Epidermal melanocyte (primary cell): ENCODE data around the gene SMG9.
"Not testable (repeated sequence)": the region's sequence is repeated elsewhere in the genome, so short reads cannot be mapped to it uniquely, and the experiment has no call there.

Source experiments
- DNase-seq: peaks from one replicate; pipeline ENCODE4 v3.0.0; 2011; ENCODE audit warnings: low spot score; ENCODE audit not compliant: insufficient read length

The SMG9 gene

GRCh38 chr19:43780706-43781525, 26.2 kb upstream of the SMG9 start, which contains the start of gene KCNN4:
Gene KCNN4, minus strand, starts transcription at chr19:43780973. Its CDS starts 112 bp downstream, at chr19:43780861.
- no peak for DNase-seq

DNA sequence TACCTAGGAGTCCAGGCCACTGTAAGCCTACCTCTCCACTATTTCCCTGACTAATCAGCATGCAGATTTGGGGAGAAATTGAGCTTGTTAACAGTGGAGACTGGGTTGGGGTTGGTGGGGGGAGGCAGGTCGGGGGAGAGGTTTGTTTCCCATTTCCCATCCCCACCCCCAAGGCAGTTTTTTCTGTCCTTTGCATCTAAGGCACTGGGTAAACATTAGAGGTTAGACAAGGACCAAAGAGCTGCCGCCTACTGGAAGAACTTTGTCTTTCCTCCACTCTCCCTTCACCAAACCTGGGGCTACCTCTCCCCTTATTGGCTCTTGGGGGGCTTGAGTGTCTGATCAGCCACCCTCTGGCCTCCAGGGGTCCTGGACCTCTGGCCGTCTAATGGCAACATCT, 25.1 kb upstream of the SMG9 start:
- no peak for DNase-seq

- no peak for DNase-seq
Observed at GRCh38 chr19:43779147-43779819, 24.5 kb upstream of the SMG9 start.

DNA sequence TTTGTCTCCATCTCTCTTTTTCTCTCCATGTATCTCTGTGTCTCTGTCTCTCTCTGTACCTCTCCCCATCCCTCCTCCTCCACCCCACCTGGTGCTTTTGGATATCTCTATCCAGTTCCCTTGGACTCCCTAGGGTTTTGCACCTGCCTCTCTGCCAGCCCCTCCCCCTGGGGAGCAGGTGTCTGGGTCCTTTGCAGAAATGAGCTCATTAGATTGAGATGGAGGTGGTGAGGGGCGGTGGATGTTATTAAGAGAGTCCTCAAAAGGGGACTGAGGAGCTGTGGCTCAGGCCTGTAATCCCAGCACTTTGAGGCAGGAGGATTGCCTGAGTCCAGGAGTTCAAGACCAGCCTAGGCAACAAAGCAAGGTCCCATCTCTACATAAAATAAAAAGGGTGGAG, 23.9 kb upstream of the SMG9 start:
- DNase-seq: no peak

GRCh38 chr19:43777163-43777695, 22.5 kb upstream of the SMG9 start:
- DNase-seq: no peak

- DNase-seq: no peak
Observed at GRCh38 chr19:43776286-43776685, 21.5 kb upstream of the SMG9 start.

- no peak for DNase-seq
Observed at GRCh38 chr19:43775299-43775890, 20.6 kb upstream of the SMG9 start.

DNA sequence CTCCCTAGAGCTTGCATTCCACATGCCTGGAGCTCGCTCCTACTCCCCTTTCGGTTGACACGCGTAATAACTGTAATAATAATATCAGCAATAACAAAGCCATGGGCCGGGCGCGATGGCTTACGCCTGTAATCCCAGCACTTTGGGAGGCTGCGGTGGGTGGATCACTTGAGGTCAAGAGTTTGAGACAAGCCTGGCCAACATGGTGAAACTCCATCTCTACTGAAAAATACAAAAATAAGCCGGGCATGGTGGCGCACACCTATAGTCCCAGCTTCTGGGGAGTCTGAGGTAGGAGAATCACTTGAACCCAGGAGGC, 20.1 kb upstream of the SMG9 start:
- DNase-seq: not testable (repeated sequence)

GRCh38 chr19:43774103-43774939, 19.6 kb upstream of the SMG9 start:
- no peak for DNase-seq

DNA sequence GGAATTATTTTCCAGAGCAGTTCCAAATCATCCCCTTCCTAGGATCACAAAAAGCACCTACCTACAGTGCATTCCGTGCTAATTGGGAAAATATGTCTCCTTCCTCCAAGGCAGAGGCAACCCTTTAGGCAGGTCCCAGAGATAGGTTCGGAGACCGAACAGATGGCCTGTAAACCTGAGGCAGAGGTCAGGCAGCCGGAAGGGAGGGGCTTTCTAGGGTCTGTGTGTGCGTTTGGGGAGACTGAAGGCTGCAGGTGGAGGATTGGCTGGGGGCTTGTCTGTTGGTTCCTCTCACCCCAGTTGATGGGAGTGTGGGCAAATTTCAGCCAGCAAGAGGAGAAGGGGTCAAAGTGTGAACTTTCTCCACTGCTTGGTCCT, 19.0 kb upstream of the SMG9 start:
- no peak for DNase-seq

DNA sequence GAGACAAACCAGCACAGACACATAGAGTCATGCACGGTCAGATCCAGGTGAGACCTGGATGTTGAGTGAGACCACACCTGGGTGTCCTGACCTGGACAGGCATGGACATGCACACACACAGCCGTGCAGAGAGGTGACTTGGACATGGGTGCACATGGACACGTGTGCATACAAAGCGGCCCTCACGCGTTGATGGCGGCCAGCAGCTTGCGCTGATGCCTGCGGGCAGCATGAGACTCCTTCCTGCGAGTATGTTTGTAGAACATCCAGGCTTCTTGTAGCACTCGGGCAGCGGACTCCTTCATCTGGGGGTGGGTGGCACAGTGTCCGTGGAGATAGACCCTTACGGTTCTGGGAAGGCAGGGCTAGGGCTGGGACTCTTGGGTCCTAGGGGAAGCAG, 14.5 kb upstream of the SMG9 start:
- no peak for DNase-seq

- DNase-seq: no peak
Observed at GRCh38 chr19:43768273-43769050, 13.7 kb upstream of the SMG9 start.

GRCh38 chr19:43767818-43768217, 13.1 kb upstream of the SMG9 start:
- DNase-seq: no peak

DNA sequence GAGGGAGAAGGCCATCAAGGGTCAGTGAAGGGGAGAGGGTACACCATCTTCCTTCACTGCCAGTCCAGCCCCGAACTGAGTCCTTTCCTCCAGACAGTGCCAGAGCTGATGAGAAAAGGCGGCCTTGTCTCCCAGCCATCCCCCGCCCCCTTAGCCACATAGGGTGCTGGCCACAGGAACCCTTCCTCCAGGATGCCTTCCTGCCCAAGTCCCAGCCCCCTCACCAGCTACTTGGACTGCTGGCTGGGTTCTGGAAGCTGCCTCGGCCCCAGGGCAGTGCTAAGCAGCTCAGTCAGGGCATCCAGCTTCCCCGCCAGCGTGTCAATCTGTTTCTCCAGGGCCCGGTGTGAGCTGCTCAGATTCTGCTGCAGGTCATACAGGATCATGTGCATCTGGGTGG, 12.6 kb upstream of the SMG9 start:
- DNase-seq: no peak

DNA sequence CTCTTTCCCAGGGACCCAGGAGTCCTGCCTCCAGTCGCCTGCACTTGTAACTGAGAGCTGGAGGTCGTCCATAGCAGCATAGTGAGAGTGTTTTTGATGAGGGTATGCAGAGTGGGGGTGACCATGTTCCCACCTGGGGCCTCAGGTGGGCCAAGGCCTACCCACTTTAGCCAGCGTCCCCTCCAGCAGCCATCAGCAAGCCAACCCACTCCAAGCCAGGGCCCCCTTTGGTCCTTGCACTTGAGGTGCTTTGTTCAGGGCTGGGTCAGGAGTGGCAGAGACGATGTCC, 11.9 kb upstream of the SMG9 start:
- DNase-seq: no peak

DNA sequence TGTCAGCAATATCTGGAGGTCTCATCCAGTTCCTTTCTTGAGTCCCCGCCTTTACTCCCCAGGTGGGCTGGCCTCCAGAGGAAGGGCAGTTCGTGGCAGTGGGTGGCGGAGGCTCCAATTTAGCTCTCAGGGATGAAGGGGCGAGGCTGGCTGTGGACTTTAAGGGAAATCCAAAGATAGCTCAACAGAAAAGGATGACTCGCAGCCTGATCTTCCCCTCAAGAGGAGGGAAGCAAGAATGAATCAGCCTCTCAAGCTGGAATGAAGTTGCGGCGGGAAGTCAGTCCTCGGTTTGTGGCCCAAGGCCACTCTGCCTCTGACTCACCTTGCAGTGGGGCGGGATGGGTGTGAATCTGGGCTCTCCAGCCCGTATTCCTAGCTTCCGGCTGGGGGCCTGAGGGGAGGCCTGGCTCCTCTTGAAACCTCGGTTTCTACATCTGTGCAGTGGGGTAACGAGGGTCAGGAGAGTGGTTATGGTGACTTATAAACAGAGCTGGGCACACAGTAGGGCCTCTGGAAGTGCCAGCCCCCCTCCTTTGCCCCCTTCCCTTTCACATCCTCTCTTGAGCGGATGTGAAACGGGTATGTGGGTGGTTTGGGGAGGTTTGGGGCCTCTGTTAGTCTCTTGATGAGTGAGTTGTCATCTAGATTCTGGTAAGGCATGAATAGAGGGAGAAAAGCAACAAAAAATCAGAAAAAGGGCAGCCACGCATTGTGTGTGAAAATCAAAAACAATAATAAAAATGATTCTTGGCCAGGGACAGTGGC, 10.5 kb upstream of the SMG9 start:
- DNase-seq: no peak

DNA sequence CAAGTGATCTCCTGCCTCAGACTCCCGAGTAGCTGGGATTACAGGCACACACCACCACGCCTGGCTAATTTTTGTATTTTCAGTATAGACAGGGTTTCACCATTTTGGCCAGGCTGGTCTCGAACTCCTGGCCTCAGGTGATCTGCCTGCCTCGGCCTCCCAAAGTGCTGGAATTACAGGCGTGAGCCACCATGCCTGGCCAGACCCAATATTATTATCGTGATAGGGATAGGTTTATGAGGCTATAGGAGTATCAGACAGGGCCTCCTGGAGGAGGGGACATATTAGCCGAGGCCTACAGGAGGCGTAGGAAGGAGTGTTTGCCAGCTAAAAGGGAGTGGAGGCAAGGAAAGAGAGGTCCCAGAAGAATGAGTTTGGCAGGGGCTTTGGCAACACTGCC, 9.9 kb upstream of the SMG9 start:
- not testable (repeated sequence) for DNase-seq

DNA sequence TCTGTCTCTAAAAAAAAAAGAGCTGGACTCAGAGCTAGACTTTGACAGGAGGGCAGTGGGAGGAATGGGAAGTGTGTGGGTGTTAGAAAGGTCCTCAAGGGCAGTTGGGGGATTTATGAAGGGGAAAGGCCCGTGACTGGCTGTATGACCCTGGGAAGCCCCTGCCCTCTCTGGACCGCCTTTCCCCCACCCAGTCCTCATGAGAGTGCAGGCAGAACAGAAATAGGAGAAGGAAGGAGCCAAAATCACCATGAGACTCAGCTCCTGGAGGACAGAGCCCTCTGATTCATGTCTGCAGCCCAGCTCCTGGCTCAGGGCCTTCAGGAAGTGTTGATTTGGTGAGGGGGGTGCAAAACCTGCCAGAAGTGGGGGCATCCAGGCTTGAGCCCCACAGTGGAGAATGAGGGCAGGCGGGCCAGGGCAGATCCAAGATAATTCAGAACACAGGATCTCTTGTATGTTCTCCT, 8.7 kb upstream of the SMG9 start:
- DNase-seq: no peak

DNA sequence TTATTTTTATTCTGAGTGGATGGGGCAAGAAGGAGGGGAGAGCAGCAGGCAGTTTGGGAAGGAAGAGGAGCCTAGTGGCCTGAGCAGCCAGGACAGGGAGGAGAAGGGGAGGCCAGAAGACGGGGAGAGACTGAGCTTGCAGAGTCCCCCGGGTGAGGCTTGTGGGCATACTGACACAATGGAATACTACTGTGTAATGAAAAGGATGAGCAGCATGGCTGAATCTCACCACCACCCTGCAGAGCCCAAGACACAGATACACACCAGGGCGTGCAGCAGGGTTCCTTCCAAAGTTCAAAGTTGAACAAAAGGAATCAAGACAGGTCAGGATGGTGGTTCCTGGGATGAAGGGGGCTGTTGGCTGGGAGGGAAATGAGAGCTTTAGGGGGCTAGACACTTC, 8.1 kb upstream of the SMG9 start:
- DNase-seq: no peak

- DNase-seq: no peak
Observed at GRCh38 chr19:43760941-43761340, 6.2 kb upstream of the SMG9 start.
